ENCODE data around the gene TMEM9B.
A peak's percentile ranks its signal among the peaks of the same experiment; 100 is the strongest.

Gene TMEM9B

DNA sequence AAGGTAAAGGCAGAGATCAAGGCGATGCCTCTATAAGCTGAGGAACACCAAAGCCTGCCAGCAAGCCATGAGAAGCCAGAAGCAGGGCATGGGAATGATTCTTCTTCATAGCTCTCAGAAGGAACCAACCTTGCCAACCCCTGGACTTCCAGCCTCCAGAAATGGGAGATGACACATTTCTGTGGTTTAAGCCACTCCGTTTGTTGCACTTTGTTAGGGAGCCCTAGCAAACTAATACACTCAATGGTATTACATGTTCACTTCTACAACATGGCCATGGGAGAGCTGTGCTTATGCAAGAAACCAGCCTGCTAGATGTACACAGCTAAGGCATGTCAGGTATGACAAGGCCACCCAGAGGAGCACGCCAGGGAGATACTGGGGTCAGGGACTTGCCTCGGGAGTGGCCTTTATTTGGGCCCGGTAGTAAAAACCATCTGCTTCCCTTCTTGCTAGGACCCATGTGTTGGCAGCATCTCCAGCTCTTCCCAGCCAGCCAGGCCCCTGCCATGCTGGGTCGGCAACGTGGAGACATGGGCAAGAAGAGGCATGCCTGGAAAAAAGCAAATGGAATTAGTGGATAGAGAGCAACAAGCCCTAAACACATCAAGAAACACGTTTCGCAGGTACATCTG lies 35.1 kb downstream of the TMEM9B start:
- no peak for DNase-seq

DNA sequence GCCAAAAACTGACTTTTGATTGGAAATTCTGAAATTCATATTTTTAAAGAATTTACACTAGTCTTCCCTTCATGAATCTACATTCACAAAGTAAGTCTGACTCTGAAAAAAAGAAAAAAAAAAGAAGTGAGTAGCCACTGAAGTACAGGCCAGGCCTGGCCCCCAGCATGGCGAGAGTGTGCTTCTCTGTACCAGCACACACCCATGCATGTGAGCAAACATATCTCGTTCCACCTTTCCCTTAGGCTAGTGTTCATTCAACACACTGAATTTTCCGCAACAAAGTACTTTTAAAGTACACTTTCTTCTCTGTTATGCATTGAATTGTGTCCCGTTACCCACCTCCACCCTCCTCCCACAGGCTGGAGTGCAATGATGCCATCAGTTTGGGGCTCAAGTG lies 36.0 kb downstream of the TMEM9B start:
- DNase-seq: no peak

DNA sequence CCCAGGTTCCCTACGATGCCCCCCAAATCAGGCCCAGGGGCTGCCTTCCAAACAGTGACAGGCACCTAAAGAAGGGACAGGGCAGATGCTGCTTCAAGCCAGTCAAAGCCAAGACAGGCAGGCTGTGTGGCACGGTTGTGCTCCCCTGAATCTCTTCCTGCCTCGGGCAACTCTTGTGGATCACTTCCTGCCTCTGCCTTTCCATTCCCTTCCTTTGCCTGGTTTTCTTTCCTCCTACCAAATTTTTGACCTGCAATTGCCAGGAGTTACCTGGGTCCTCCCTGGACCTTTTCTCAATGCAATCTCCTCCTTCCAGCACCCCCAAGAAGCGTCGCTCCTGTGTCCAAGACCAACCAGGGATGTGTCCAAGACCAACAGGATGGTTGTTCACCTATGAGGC lies 37.0 kb downstream of the TMEM9B start:
- DNase-seq: no peak

DNA sequence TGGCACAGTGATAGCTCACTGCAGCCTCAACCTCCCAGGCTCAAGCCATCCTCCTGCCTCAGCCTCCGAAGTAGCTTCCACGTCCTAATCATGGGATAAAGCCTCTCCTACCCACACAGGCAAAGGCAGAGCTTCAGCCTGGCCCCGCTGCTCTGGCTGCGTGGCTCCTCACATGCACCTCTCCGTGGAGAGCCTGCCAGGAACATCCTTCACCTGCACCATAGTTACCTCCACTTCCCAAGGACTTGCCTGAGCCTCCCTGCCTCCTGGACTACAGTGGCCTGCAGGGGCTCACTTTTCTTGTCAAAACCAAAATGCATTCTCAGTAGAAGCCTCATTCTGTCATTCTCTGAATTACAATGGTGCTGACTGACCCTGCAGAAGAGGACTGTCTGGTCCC lies 38.0 kb downstream of the TMEM9B start:
- no peak for DNase-seq

DNA sequence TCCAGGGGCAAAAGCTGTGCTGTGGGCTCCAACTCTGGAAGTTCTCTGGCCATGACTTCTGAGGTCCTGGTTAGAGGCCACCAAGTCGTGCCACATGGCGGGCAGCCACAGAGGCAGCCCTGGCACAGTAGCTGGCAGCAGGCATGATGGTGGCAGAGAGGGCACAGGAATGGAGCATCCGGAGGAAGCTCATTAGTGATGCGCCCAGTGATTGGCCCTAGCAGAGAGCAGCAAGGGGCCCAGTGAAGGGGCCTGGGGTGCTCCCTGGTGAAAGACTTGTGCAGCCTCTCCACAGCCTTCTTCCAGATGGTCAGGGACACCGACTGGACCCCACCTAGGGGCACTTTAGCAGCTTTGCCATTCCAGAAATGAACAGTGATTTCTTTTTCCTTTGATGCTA lies 38.5 kb downstream of the TMEM9B start:
- DNase-seq: no peak

DNA sequence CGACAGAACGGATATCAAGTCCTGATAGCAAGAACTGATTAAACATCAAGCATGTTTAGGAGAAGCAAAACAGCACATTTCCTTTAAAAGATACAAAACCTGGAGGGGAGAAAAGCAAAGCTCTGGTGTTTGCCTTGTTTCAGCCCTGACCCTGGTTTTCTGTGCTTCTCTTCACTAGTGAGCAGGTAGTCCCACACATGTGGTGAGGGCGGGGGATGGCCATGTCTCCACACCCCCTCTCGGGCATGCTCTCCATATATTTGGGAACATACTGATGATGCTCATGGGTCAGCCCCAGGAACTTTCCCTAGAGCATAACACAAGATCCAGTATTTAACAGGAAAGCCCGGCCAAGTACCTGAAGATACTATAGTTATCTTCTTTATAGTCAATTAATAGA lies 41.6 kb downstream of the TMEM9B start:
- no peak for DNase-seq

DNA sequence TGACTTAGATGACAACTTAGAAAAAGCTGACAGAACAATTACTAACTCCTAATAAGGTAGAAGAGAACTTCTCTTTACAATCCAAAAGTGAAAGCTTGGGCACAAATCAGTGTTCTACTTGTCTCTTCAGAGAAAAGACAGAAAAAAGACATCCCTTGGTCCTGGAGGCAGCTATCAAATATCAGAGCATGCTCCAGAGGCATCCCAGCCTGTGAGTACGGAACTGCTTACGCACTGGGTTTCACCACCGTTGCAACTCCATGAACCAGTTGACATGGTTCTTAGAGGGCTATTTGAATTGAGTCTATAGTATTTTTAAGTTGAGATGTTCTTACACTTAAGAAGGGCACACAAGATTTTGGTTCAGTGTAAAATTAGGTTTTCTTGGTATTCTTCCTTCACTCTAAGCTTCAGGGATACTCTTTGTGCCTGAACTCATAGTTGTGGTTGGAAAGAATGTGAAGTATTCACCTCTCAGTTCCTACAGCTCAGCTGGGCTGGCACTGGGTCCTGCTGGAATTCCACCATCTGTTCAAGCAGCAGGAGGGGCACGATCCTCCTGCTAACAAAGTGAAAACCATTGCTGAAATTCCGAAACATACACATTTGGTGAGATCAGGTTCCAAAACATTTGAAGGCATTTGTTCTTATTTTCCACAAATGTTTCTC lies 47.0 kb downstream of the TMEM9B start:
- no peak for DNase-seq

DNA sequence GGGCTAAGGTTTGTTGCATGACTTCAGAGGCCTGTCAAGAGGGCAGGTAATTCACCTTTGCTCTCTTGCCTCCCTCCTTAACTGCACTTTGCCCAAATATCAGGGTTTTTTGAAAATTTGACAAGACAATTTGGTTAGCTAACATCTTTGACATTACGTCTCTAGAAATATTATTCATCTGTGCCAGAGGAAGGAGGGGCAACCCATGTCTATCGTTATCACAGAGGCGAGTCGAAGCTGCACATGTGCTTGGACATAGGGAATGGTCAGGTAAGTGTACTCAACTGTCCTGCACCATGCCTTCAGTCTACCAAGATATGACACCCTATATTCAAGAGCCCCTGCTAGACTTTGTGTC lies 49.6 kb downstream of the TMEM9B start:
- no peak for DNase-seq

DNA sequence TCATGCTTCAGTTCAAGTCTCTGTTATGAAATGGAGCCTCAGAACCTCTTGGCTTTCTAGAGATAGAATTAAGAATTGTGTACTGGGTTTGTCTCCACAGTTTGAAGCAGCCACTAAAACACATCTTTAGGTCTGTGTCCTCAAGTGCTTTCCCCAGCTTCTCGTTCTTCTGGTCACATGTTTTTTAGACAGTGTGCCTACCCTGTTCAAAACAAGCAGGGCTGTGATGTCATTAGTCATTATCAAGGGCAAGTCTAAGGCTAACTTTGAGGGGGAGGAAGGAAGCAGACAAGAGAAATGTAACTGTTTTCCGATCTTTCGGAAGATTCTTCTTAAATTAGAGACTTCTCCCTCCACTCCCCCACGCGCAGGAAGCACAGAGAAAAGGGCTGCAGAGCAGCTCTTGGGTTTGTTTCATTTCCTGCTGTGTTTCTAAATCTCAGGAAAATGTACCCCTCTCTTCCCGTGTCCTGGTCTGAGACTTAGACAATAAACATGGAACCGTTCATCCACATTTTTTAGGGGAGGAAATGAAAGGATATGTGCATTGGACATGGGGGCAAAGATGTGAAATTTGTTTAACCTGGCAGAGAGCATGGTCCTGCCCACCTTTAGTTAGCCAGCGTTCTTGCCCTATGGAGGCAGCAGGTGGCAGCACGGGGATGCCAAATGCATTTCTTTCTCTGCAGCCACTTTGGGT lies 50.1 kb downstream of the TMEM9B start:
- DNase-seq: peak; percentile 58

DNA sequence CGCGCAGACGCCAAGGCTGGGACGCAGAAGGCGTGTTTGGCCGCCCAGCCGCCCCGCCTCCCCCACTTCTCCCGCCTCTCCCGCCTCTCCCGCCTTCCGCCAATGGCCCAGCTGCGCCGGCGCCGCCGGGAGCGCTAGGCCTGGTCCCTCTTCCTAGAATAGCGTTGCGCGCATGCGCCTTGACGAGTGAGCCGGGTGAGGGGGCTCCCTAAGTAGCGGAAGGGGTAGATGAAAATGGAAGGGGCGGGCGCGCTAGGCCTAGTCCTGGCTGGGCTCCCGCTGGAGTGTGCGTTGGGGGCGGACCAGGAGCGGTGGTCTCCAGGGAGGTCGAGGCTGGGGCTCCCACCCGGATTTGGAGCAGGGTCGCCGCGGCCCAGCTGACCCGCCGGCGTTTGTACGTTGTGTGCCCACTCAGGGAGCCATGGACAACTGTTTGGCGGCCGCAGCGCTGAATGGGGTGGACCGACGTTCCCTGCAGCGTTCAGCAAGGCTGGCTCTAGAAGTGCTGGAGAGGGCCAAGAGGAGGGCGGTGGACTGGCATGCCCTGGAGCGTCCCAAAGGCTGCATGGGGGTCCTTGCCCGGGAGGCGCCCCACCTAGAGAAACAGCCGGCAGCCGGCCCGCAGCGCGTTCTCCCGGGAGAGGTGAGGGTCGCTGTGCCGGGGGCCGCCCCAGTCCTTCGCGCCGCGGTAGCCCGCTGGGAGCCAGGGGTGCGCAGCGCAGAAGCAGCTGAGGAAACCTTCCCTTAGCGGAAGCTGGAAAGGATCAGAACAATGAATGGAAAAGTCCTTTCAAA lies 53.0 kb downstream of the TMEM9B start, which contains the start of gene AKIP1:
AKIP1 (plus strand) TSS at position 161 of the 795 bp plus-strand sequence; CDS start at position 422, 261 bp downstream.
- peak; percentile 90 for DNase-seq

DNA sequence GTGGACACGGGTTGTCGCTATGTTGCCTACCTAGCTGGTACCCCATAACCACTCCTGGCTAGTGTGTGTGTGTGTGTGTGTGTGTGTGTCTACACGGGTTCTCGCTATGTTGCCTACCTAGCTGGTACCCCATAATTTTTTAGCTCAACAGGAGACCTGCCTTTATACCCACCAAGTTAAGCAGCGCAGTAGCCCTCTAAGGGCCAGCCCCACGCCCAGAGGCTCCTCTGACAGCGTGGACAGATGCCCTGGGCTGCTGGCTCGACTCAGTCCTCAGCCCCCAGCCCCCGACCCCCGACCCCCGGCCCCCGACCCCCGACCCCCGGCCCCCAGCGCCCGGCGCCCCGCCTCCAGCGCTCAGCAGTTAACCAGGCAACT lies 53.6 kb downstream of the TMEM9B start:
- no peak for DNase-seq

DNA sequence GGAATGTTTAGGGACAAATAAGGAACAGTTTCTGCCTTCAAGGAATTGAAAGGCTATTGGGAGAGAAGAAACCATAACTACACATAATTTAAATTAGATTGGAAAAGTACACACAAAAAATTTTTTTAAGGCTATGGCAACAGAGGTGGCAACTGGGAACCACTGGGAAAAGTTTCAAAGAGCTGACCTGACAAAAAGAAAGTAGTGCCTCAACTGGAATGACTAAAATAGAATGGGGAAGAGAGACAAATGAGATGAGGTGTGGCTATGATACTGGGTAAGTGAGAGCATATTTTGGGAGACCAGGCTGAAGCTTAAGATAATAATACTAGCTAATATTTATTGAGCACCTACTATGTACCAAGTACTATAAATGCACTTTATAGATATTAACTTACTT lies 56.1 kb downstream of the TMEM9B start:
- DNase-seq: no peak

DNA sequence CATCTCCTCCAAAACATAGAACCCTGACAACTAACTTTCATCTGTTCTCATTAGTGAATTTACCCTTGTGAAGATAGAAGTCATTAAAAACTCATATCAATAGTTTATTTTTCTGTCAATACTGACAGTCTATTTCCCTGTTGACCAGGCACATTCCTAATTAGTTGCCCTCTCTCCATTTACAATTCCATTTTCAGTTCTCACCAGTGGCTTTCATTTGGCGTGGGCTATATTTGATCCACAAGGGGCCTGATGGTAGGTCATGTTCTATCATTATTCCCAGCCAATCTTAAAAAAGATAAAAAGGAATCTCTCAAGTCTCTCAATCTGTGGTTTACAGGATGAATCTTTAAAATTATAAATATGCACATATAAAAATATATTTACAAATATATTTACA lies 57.1 kb downstream of the TMEM9B start:
- no peak for DNase-seq

DNA sequence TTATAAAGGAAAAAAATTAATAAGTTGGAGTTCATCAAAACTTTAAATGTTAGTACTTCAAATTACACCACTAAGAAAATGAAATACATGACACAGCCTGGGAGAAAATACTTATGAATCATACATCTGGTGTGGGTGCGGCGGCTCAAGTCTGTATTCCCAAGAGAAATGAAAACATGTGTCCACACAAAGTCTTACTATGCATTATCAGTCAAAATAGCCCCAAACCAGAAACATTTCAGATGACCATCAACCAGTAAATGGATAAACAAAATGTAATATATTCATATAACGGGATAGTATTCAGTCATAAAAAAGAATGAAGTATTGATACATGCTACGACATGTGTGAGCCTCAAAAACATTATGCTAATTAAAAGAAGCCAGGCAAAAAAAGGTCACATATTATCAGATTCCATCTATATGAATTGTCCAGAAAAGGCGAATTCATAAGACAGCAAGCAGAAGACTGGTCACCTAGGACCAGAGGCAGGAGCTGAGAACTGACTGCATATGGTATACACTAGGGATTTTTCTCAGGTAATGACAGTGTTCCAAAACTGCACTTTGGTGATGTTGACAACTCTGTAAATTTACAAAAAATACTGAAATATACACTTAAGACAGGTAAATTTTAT lies 58.6 kb downstream of the TMEM9B start:
- DNase-seq: no peak

DNA sequence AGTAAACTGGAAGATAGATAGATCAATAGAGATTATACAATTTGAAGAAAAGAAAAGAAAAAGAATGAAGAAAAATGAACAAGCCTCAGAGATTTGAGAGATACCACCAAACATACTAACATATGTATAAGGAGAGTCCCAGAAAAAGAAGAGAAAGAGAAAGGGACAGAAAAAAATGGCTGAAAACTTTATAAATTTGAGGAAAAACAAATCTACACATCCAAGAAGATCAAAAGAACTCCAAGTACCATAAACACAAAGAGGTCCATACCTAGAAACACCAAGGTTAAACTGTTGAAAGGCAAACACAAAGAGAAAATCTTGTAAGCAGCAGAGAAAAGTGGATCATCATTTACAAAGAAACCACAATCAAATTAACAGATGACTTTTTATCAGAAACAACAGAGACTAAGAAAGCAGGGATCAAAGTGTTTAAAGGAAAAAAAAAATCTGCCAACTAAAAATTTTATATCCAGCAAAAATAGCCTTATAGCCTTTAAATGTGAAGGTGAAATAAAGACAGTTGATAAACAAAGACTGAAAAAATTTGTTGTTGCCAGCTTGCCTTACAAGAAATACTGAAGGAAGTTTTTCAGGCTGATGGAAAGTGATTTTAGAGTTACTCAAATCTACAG lies 65.0 kb downstream of the TMEM9B start:
- no peak for DNase-seq
